HG02588 (cell line): ENCODE results near the gene TIRAP.

Source experiments
- ATAC-seq: cut with Tn5 transposase; IDR thresholded peaks from one replicate; pipeline ENCODE4 v1.9.1; 2021; ENCODE audit warnings: mild to moderate bottlenecking, moderate library complexity; ENCODE audit not compliant: unreplicated experiment

The TIRAP gene

GRCh38 chr11:126318574-126319373 is 35.9 kb downstream of the TIRAP start:
- peak; percentile 93 for ATAC-seq

GRCh38 chr11:126319374-126319740 is 36.5 kb downstream of the TIRAP start:
- ATAC-seq: no peak

- no peak for ATAC-seq
Measured at GRCh38 chr11:126322996-126323395, 40.1 kb downstream of the TIRAP start.

GRCh38 chr11:126327281-126328000 is 44.5 kb downstream of the TIRAP start:
- ATAC-seq: no peak

- ATAC-seq: no peak
Measured at GRCh38 chr11:126328001-126328390, 45.1 kb downstream of the TIRAP start.

GRCh38 chr11:126328444-126328843 is 45.6 kb downstream of the TIRAP start:
- ATAC-seq: no peak

- no peak for ATAC-seq
Measured at GRCh38 chr11:126328938-126329643, 46.2 kb downstream of the TIRAP start.

GRCh38 chr11:126329644-126330211 is 46.8 kb downstream of the TIRAP start:
- no peak for ATAC-seq

- no peak for ATAC-seq
Measured at GRCh38 chr11:126331286-126331685, 48.4 kb downstream of the TIRAP start.

GRCh38 chr11:126332221-126332711 is 49.4 kb downstream of the TIRAP start:
- no peak for ATAC-seq

GRCh38 chr11:126333142-126333541 is 50.2 kb downstream of the TIRAP start:
- no peak for ATAC-seq

- ATAC-seq: no peak
Measured at GRCh38 chr11:126334659-126335462, 52.0 kb downstream of the TIRAP start.

GRCh38 chr11:126335463-126335760 is 52.5 kb downstream of the TIRAP start:
- no peak for ATAC-seq

GRCh38 chr11:126336138-126336541 is 53.2 kb downstream of the TIRAP start:
- ATAC-seq: no peak

GRCh38 chr11:126336671-126337101 is 53.8 kb downstream of the TIRAP start:
- ATAC-seq: no peak

GRCh38 chr11:126337126-126337473 is 54.2 kb downstream of the TIRAP start:
- ATAC-seq: no peak

GRCh38 chr11:126337474-126338241 is 54.8 kb downstream of the TIRAP start:
- no peak for ATAC-seq

- ATAC-seq: no peak
Measured at GRCh38 chr11:126338346-126339055, 55.6 kb downstream of the TIRAP start.
